ENCODE measurements around the gene TMEM231.
"Not testable (repeated sequence)": the region's sequence is repeated elsewhere in the genome, so short reads cannot be mapped to it uniquely, and the experiment has no call there.

The TMEM231 gene

DNA sequence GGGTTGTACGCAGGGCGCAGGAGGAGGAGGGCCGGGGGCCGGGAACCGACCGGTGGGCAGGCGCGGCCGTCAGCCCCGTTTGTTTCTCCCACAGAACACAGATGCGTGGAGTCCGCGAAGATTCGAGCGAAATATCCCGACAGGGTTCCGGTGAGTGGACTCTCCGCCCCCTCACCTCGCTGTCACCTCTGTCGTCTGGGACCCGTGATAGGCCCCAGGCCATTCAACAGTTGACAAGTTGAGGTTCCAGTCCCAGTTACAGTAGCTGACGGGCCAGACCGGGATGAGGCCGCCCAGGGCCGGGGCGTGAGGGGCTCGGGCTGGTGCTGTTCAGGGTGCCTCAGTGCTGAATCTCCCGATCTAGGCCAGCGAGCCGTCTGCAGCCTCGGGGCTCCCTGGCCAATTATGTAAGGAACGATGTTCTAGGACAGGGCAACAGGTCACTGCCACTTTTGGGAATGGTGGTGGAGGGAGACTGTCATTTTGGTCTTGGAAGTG is 10.8 kb upstream of the TMEM231 start:
- no peak for DNase-seq (ENCODE audit: low read depth in 3 of 3, low spot score in 1 of 3)

DNA sequence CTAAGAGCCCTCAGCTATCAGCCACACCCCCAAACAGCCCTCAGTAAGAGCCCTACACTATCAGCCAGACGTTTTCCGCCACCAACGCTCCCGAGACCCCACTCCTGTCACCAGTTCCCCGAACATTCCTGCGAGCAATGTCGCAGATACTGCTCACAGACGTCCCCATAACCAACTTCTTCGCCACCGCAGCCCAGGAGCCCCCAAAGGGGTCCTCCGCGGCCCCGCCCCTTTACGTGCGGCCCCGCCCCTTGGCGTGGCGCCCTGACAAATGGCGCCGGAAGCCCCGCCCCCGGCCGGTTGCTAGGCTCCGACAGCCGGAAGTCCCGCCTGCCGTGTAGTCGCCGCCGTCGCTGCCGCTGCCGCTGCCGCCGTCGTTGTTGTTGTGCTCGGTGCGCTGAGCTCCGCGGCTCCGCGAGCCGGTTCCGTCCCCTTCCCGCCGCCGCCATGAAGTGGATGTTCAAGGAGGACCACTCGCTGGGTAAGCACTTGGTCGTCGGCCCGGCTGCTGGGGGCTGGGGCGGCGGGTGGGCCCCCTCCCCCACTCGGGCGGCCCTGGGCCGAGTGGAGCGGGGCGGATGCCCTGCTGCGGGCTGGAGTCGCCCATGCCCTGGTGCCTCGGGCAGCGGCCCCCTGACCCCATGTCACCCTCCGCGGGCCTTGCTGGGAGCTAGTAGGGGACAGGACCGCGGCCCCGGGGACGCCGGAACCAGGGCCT is 10.1 kb upstream of the TMEM231 start, which contains the start of gene GABARAPL2:
GABARAPL2 (plus strand) TSS at position 340 of the 718 bp plus-strand sequence; CDS start at position 448, 108 bp downstream.
- peak; percentile 57 to 93 (median 82) for DNase-seq (ENCODE audit: low read depth in 3 of 3, low spot score in 1 of 3)

DNA sequence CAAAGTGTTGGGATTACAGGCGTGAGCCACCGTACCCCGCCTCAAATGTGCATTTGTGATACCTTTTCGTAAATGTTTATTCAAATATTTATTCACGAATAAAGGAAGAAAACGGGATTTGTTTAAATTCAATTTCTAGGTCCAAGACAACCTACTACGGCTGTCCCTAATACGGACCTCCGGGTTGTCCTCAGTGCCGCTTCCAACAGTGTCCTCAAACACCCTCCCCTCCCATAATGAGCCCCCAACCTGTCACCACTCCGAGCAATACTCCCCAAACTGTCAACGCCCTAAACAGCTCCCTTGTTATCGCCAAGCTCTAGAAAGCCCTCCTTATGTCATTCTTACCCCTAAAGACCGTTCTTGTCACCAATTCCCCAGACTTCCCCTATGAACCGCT is 9.6 kb upstream of the TMEM231 start:
- no peak for DNase-seq (ENCODE audit: low read depth in 3 of 3, low spot score in 1 of 3)

DNA sequence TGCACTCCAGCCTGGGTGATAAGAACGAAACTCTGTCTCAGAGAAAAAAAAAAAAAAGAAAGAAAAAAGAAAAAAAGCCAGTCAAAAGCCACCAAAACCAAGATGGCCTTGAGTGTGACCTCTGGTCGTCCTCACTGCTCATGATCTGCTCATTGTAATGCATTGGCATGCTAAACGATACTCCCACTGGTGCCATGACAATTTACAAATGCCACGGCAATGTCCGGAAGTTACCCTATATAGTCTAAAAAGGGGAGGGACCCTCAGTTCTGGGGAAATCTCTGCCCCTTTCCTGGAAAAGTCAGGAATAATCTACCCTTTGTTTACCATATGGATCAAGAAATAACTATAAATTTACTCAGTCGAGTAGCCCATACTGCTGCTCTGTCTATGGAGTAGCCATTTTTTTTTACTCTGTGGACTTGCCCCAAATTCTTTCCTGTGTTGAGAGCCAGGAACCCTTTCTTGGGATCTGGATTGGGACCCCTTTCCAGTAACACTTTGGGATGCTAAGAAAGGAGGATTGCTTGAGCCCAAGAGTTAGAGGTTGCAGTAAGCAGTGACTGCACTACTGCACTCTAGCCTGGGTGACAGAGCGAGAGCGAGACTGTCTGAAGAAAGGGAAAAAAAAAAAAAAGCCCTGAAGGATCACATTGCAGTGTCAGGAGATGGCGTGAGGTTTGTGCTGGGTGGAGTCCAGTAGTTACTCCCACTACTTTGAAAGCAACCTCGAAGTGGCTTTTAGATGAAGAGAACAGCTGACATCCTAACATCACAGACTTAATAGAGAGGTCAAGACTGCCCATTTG is 3.7 kb upstream of the TMEM231 start:
- no peak for DNase-seq (ENCODE audit: low read depth in 3 of 3, low spot score in 1 of 3)

DNA sequence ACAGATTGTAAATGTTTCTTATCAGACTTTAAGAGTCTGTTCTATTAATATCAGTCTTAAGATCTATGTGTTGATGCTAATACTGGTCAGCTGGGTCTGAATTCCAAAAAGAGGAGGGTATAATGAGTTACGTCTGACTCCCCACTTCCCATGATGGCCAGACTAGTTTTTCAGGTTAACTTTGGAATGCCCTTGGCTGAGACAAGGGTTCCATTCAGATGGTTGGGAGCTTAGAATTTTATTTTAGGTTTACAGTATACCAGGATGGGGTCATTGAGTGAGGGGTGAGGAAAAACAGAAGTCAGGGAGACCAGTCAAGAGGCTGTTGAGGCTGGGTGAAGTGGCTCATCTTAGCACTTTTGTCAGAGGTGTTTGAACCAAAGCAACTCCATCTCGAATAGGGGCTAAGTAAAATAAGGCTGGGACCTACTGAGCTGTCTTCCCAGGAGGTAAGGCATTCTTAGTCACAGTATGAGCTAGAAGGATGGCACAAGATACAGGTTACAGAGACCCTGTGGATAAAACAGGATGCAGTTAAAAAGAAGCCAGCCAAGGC is 2.9 kb upstream of the TMEM231 start:
- no peak for DNase-seq (ENCODE audit: low read depth in 3 of 3, low spot score in 1 of 3)

DNA sequence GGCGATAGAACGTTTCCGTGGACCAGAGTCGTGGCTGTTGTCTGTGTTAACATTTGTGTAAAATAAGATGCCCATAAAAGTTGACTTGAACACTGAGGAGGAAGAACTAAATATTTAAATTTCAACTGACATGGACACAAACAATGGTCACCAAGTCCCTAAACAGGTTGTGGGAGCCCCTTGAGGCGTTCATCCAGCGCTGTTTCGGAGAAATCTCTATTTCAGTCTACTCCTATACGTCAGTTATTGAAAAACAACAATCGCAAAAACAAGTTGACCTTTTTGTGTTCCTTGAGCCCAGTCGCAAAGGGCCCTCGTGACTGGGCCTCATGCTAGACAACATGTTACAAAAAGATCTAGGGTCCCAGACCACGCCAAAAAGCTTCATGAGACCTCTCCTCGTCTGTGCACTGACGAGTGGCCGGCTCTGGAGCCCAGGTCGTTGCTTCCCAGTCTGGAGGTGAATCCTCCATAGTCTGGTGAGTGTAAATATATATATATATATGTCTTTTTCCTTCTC is 439 bp upstream of the TMEM231 start:
- no peak for DNase-seq (ENCODE audit: low read depth in 3 of 3, low spot score in 1 of 3)

DNA sequence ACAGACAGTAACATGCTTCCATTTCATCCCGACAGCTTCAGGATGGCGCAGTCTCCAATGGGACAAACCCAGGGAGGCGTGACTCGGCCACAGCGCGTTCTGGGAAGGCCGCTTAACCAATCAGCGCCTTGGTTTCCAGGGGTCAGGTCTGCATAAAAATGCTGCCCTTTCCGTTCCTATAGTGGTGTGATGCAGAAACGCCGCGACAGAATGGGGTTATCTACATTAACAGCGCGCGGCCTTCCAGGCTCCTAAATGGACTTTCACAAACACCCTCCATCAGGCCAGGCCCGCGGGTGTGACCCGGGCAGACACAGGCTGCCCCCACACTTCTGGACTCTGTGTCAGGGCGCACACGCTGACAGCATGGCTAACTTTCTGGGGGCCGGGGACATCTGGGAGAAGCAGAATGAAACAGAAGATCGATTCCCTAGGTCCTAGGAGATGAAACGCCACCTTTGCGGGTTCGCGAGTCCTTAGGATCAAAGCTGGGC is 792 bp downstream of the TMEM231 start:
- no peak for DNase-seq (ENCODE audit: low read depth in 3 of 3, low spot score in 1 of 3)

DNA sequence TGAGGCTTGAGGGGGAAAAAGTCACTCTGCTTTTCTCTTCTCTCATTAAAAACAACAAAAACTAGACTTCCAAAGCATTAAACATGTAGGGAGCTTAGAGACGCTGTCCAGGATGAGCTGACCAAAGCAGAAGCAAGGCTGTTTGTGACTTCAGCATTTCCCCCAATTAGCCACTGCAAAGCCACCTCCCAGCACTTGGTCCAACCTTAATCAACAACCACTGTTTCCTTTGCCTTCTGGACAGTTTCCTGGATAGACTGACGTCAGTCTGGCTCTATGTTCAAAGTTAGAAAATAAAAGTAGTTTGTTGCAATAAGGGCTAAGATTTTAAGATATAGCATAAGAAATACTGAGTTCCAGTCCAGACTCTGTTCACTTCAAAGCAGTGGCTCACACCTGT is 3.1 kb downstream of the TMEM231 start:
- no peak for DNase-seq (ENCODE audit: low read depth in 3 of 3, low spot score in 1 of 3)

DNA sequence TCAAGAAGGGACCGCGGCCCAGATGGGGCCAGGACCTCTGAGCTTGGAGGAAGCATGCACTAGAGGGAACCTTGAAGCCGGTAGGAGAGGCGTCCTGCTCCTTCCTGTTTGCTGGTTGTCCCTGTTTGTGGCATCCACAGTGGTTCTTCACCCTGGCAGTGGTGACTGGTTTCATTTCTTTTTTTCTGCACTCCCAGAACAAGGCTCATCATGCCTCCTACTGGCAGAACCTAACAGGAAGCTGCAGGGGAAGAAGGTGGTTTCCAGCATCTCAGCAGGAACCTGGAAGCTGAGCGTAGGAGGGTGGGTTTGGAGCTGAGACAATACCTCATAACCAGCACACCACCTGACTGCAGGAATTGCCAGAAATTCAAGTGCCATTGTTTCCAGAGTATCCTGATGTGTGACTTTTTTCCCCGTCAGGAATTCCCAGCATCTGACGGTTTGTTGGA is 5.8 kb downstream of the TMEM231 start:
- no peak for DNase-seq (ENCODE audit: low read depth in 3 of 3, low spot score in 1 of 3)

DNA sequence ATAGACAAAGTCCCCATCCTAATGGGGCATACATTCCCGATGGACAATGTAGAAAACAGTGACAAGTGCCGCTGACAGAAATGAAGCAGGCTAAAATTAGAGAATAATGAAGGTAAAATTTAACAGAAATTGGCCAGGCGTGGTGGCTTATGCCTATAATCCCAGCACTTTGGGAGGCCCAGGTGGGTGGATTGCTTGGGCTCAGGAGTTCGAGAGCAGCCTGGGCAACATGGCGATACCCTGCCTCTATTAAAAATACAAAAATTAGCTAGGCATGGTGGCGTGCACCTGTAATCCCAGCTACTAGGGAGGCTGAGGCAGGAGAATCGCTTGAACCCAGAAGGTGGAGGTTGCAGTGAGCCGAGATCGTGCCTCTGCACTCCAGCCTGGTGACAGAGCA is 7.6 kb downstream of the TMEM231 start:
- not testable (repeated sequence) for DNase-seq (ENCODE audit: low read depth in 3 of 3, low spot score in 1 of 3)

DNA sequence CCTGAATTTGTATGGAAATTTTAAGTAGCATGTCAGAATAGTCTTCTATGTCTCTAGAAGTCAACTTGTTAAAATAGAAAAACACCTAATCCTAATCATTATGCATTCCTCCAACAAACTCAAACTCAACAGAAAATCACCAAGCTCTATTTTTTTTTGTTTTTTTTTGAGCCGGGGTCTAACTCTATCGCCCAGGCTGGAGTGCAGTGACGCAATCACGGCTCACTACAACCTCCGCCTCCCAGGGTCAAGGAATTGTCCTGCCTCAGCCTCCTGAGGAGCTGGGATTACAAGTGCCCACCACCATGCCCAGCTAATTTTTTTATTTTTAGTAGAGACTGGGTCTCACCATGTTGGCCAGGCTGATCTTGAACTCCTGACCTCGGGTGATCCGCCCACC is 9.8 kb downstream of the TMEM231 start:
- DNase-seq (ENCODE audit: low read depth in 3 of 3, low spot score in 1 of 3): no peak

DNA sequence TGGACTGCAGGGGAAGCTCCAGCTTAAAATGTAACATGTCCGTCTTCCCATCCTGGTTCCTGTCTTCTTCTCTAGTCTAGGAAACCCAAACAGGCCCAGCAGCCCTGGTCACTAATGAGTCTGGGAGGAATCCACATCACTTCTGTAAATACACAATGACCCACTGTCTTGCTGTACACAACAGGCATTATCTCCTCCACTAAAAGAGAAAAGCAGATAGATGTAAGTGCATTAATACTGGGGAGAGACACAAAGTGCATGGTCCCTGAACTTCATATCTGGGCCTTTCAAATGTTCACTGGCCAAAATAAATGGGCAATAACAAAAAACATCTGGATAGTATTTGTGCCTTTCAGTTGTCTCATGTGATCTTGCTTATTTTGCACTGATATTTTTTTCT is 10.2 kb downstream of the TMEM231 start:
- DNase-seq (ENCODE audit: low read depth in 3 of 3, low spot score in 1 of 3): not testable (repeated sequence)

DNA sequence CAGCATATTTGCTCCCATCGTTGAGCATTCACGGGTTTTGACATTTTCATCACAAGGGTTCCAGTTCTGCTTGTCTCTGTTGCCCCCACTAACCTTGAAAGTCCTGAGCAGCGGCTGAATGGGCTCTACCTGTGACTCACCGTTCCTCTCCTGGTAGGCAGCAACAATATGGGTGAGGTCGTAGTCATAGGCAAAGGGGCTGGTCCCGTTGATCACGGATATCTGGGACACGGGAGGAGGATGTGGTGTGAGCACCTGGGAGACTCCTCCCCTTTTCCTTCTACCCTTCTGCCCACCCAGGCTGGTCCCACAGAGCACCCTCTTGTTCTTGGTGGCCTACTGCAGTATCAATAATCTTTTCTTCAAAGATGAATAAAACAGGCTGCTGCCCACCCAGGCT is 13.6 kb downstream of the TMEM231 start:
- DNase-seq (ENCODE audit: low read depth in 3 of 3, low spot score in 1 of 3): not testable (repeated sequence)

DNA sequence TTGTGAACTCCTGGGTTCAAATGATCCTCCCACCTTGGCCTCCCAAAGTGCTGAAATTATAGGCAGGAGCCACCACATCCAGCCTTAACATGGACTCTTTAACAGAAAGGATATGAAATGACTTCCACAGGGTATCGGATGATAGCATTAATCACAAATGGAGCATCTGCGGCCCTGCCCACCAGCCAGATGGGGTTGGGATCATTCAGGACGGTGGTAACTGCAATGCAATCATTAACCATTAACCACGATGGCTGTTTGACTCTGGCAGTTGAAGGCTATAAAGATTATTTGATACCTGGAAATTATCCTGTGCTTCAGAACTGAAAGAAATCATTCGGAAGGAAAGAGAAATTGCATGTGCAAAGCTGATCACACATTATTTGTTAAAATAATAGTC is 14.8 kb downstream of the TMEM231 start:
- no peak for DNase-seq (ENCODE audit: low read depth in 3 of 3, low spot score in 1 of 3)

DNA sequence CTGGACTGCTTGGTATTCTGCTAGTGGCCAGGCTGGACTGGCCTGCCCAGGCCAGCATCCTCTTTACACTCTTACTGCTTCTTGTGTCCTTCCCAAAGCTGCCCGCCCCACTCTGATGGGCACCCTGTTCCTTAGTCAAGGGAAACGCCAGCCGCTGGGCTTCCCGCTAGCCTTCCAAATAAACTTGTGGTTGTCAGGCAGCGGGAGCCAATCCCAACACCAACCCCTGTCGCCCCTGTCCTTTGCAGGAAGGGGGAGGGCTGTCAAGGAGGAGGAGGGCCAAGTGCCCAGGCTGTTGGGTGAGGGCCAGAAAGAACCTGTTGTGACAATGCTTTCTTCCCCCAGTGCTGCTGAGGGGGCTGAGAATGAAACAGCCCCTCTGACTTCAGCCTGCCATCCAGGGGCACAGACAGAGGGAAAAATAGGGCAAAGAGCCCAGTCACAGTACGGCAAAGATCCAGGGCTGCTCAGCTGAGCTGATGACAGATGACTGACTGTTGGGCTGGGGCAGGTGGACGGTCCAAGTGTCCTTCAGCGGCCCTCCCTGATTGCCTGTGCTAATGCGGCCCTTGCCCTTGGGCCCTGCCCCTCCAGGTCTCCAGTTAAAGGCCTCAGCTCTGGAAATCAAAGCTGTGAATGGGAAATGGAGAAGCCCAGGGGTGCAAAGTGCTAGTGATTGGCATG is 17.0 kb downstream of the TMEM231 start:
- not testable (repeated sequence) for DNase-seq (ENCODE audit: low read depth in 3 of 3, low spot score in 1 of 3)

DNA sequence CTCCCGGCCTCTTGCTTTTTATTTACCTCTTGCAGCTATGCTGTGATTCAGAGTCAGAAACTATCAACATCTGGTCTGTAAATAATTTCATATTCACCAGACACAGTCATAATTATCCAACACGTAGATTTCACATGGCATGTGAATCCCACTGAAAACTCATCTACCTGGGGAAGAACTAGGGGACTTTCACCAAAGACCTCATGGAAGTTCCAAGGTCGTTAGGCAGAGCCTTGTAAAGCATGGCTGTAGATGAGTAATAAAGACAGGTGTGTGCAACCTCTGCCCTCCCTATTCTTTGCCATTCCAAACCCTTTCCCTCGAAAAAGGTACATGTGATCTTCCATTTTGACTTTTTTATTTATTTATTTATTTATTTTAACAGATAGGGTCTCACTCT is 18.3 kb downstream of the TMEM231 start:
- no peak for DNase-seq (ENCODE audit: low read depth in 3 of 3, low spot score in 1 of 3)

DNA sequence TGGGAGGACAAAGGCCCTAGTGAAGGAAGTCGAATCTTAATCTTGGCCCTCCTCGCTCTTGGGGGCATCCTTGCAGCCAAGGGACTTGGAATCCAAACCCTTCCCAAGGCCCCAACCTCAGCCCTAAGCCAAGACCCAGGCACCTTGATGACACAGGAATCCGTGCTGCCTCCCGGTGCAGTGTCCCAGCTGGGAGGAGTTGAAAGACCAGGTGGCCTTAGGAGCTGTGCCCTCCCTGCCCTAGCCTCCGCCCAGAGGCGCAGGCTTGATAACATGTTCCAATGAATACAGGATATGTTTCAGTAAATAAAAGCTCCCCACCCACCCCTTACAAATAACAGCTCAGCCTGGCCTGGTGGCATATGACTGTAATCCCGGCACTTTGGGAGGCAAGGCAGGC is 20.2 kb downstream of the TMEM231 start, which contains the start of gene CHST5:
CHST5 (minus strand) TSS at position 208 of the 400 bp plus-strand sequence. CDS start 5,724 bp downstream, outside the sequence.
- DNase-seq (ENCODE audit: low read depth in 3 of 3, low spot score in 1 of 3): no peak

DNA sequence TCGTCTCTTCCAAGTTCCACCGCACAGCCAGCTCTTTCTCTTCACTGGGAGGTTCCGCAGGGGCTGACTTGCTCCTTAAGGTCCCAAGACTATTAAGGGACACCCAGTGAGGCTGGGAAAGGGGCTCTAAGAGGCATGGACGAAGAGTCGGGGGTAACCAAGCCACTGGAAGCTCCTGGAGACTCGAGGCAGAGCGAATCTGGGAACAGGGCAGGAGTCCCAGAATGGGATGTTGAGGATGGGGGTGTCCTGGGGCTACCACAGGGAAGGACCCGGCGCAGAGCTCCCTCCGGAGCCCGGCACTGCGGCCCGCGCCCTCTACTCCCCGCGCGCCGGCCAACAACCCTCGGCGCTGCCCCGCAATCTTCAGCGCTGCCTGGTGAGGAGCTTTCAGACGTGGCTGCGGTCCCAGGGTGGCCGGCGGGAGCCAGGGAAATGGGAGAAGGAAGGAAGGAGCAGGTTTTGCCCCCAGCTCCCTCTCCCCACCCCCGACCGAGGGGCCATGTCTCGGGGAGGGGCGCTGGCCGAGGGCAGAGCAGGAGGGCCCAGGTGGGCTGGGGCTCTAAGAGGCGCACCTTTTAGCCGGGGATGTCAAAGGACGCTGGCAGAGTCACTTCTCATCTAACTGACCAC is 20.7 kb downstream of the TMEM231 start:
- no peak for DNase-seq (ENCODE audit: low read depth in 3 of 3, low spot score in 1 of 3)

DNA sequence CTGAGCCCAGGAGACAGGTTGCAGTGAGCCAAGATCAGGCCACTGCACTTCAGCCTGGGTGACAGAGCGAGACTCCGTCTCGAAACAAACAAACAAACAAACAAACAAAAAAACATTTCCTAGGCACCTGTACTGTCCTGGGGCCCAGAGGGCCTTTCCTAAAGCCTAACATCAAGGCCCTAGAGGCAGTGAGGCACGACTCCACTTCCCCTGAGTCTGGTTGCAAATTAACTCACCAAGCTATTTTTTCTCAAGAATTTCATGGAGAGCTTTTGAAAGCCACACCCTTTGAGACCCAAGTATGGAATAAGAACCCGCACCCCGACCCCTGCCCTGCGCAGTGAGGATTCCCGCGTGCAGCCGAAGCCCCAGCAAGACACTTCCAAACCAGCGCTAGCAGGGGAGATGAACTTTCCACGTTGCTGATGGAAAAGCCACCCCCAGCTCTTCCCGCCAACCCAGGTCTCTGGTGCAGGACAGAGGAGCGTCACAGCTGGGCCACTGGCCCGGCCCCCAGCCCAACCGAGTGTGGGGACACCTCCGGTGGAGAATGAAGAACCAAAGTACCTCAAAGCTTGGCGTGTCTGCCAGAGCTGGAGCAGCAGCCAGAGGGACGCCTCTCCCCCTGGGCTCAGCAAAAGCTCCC is 21.4 kb downstream of the TMEM231 start:
- DNase-seq (ENCODE audit: low read depth in 3 of 3, low spot score in 1 of 3): no peak

DNA sequence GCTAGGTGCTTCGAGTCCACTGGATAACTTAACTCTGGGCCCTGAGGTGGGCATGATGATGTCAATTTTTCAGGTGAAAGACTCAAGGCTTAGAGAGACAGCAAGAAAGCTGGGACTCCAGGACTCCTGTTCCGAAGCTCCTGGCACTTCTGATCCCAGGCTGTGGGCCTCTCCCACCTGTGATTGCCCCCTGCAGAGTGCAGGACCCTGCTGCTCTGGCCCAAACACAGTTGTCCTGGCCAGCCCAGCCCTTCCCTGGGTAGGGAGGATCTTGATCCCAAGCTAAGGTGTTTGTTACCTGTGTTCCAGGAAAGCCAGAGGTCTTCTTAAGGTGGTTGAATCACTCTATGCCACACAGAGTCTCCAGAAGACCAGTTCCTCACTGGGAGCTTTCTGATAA is 23.3 kb downstream of the TMEM231 start:
- DNase-seq (ENCODE audit: low read depth in 3 of 3, low spot score in 1 of 3): no peak
